Measurements from ENCODE around the gene MEIS2.

Gene MEIS2

DNA sequence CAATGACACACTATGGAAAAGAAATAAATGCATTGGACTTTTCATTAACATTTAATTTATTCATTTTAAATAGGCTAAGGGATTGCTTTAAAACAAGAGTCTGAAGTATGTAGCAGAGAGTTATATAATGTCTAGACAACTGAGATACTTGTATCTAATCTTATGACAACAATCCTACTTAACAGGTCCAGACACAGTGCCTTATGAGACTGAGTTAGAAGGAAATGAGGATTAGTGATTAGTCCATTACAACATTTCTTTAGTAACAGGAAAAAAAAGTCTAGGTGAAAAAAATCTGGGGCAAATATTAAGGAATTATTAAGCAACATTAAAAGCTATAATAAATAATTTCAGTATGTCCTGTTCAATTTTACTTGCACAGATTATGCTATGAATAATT is 140.6 kb downstream of the MEIS2 start:
- TF ChIP-seq SPI1 (IDR thresholded peaks at IDR 0.05; ENCODE audit: low read depth, low read length) (no peak), POLR2AphosphoS5 (IDR thresholded peaks at IDR 0.05; ENCODE audit: low read depth, low read length) (no peak), PAX5 (IDR thresholded peaks at IDR 0.05; ENCODE audit: insufficient read depth, low read length, severe bottlenecking) (no peak), POLR2A (IDR thresholded peaks at IDR 0.05; ENCODE audit: low read depth, low read length) (no peak), TAF1 (IDR thresholded peaks at IDR 0.05; ENCODE audit: low read depth, low read length) (no peak), POU2F2 (IDR thresholded peaks at IDR 0.05; ENCODE audit: low read depth, low read length) (no peak)
- DNase-seq (ENCODE audit: insufficient read length, low spot score) (no peak), FAIRE-seq (no peak)

GRCh38 chr15:36958606-36959005 is 141.7 kb downstream of the MEIS2 start:
- FAIRE-seq (no peak), DNase-seq (ENCODE audit: insufficient read length, low spot score) (no peak)
- TF ChIP-seq POLR2A (IDR thresholded peaks at IDR 0.05; ENCODE audit: low read depth, low read length) (no peak), TAF1 (IDR thresholded peaks at IDR 0.05; ENCODE audit: low read depth, low read length) (no peak), POU2F2 (IDR thresholded peaks at IDR 0.05; ENCODE audit: low read depth, low read length) (no peak), PAX5 (IDR thresholded peaks at IDR 0.05; ENCODE audit: insufficient read depth, low read length, severe bottlenecking) (no peak), POLR2AphosphoS5 (IDR thresholded peaks at IDR 0.05; ENCODE audit: low read depth, low read length) (no peak), SPI1 (IDR thresholded peaks at IDR 0.05; ENCODE audit: low read depth, low read length) (no peak)

DNA sequence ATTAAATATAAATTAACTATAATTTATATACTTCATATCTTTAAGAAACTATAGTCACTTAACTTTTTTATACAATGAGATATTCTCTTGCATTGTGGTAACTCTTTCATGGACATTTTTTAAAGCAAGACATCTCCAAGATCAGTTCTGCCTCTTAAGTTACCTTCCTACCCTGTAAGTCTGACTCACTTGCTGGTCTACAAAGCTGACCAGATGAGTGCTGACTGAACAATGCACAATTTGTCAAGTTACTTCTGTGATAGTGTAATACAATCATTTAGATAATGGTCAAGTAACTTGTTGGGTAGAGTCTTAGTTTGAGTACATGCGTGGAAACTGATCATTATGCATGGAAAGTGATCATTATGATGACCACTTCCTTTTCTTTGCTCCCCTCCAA is 145.9 kb downstream of the MEIS2 start:
- TF ChIP-seq POLR2AphosphoS5 (IDR thresholded peaks at IDR 0.05; ENCODE audit: low read depth, low read length) = no peak
- TF ChIP-seq POLR2A (IDR thresholded peaks at IDR 0.05; ENCODE audit: low read depth, low read length) = no peak
- TF ChIP-seq POU2F2 (IDR thresholded peaks at IDR 0.05; ENCODE audit: low read depth, low read length) = no peak
- no peak for TF ChIP-seq SPI1 (IDR thresholded peaks at IDR 0.05; ENCODE audit: low read depth, low read length)
- no peak for TF ChIP-seq PAX5 (IDR thresholded peaks at IDR 0.05; ENCODE audit: insufficient read depth, low read length, severe bottlenecking)
- TF ChIP-seq TAF1 (IDR thresholded peaks at IDR 0.05; ENCODE audit: low read depth, low read length) = no peak
- DNase-seq (ENCODE audit: insufficient read length, low spot score) (no peak), FAIRE-seq (no peak)

DNA sequence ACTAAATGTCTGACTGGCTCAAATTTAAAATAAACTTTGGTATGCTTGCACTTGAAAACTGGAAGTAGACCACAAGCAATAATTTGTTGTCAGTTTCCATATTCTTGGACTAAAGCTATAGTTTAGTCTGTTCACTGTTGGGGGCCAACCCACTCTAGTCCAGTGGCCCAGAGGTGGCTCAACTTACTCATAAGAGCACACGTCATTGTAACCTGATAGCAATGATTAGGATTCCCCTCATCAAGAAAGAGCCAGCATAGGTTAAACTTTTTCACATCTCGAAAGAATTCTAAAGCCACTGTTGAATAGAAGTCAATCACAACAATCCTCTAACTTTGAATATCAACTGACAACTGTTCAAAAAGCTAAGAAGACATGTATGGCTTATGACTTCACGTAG is 147.0 kb downstream of the MEIS2 start:
- DNase-seq (ENCODE audit: insufficient read length, low spot score) = no peak
- no peak for FAIRE-seq
- no peak for TF ChIP-seq POLR2A (IDR thresholded peaks at IDR 0.05; ENCODE audit: low read depth, low read length)
- TF ChIP-seq TAF1 (IDR thresholded peaks at IDR 0.05; ENCODE audit: low read depth, low read length) = no peak
- no peak for TF ChIP-seq SPI1 (IDR thresholded peaks at IDR 0.05; ENCODE audit: low read depth, low read length)
- no peak for TF ChIP-seq POLR2AphosphoS5 (IDR thresholded peaks at IDR 0.05; ENCODE audit: low read depth, low read length)
- no peak for TF ChIP-seq POU2F2 (IDR thresholded peaks at IDR 0.05; ENCODE audit: low read depth, low read length)
- TF ChIP-seq PAX5 (IDR thresholded peaks at IDR 0.05; ENCODE audit: insufficient read depth, low read length, severe bottlenecking) = no peak

DNA sequence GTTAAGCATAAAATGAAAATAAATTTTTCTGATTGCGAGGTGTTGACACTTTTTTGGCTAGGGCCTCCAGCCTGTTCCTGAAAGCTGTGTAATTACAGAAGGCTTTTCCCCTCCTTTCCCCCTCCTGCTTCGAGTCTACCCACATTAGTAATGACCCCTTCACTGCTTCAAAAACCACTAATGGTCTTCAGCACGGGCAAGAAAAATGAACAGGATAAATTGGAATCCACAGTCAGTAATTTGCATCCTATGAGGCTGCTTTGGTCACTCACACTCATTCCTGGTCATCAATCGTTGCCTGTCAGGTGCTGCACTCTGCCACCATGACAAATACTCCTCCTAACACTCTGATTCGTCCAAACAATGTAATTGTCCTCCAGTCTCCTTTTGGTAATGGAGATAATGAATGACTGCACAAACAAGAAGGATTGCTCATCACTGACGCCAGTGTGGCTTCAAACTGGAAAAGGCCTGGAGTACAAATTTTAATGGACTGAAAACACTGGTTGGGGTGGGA is 148.6 kb downstream of the MEIS2 start:
- TF ChIP-seq SPI1 (IDR thresholded peaks at IDR 0.05; ENCODE audit: low read depth, low read length) = no peak
- no peak for TF ChIP-seq POLR2A (IDR thresholded peaks at IDR 0.05; ENCODE audit: low read depth, low read length)
- TF ChIP-seq POU2F2 (IDR thresholded peaks at IDR 0.05; ENCODE audit: low read depth, low read length) = no peak
- TF ChIP-seq TAF1 (IDR thresholded peaks at IDR 0.05; ENCODE audit: low read depth, low read length) = no peak
- no peak for TF ChIP-seq POLR2AphosphoS5 (IDR thresholded peaks at IDR 0.05; ENCODE audit: low read depth, low read length)
- no peak for TF ChIP-seq PAX5 (IDR thresholded peaks at IDR 0.05; ENCODE audit: insufficient read depth, low read length, severe bottlenecking)
- DNase-seq (ENCODE audit: insufficient read length, low spot score) (no peak), FAIRE-seq (no peak)

DNA sequence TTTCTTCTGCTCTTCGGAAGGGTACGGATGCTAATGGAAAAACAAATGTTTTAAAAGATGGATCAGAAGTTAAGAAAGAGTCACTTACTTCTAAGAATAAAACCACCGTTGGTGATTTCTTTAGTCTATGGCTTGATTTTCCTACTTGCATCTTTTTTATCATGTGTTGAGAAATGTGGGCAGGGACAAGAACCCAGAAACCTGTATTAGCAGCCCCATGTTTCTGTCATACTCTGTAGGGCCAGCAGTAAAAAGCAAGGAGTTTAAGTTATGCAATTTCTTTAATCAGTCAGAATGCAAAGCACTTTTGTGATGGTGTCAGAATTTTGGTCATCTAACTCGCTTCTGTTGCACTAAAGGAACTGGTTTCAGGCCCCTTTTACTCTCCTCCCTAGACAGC is 150.0 kb downstream of the MEIS2 start:
- no peak for TF ChIP-seq PAX5 (IDR thresholded peaks at IDR 0.05; ENCODE audit: insufficient read depth, low read length, severe bottlenecking)
- no peak for TF ChIP-seq SPI1 (IDR thresholded peaks at IDR 0.05; ENCODE audit: low read depth, low read length)
- no peak for TF ChIP-seq POLR2AphosphoS5 (IDR thresholded peaks at IDR 0.05; ENCODE audit: low read depth, low read length)
- no peak for TF ChIP-seq POU2F2 (IDR thresholded peaks at IDR 0.05; ENCODE audit: low read depth, low read length)
- TF ChIP-seq POLR2A (IDR thresholded peaks at IDR 0.05; ENCODE audit: low read depth, low read length) = no peak
- TF ChIP-seq TAF1 (IDR thresholded peaks at IDR 0.05; ENCODE audit: low read depth, low read length) = no peak
- DNase-seq (ENCODE audit: insufficient read length, low spot score) (no peak), FAIRE-seq (no peak)

GRCh38 chr15:36948982-36949381 is 151.4 kb downstream of the MEIS2 start:
- DNase-seq (ENCODE audit: insufficient read length, low spot score) = no peak
- no peak for TF ChIP-seq POLR2AphosphoS5 (IDR thresholded peaks at IDR 0.05; ENCODE audit: low read depth, low read length)
- no peak for TF ChIP-seq PAX5 (IDR thresholded peaks at IDR 0.05; ENCODE audit: insufficient read depth, low read length, severe bottlenecking)
- no peak for TF ChIP-seq POU2F2 (IDR thresholded peaks at IDR 0.05; ENCODE audit: low read depth, low read length)
- TF ChIP-seq POLR2A (IDR thresholded peaks at IDR 0.05; ENCODE audit: low read depth, low read length) = no peak
- no peak for TF ChIP-seq SPI1 (IDR thresholded peaks at IDR 0.05; ENCODE audit: low read depth, low read length)
- no peak for FAIRE-seq

GRCh38 chr15:36947035-36947719 is 153.2 kb downstream of the MEIS2 start:
- no peak for FAIRE-seq
- DNase-seq (ENCODE audit: insufficient read length, low spot score) = no peak
- TF ChIP-seq POLR2A (IDR thresholded peaks at IDR 0.05; ENCODE audit: low read depth, low read length) = no peak
- TF ChIP-seq POLR2AphosphoS5 (IDR thresholded peaks at IDR 0.05; ENCODE audit: low read depth, low read length) = no peak
- no peak for TF ChIP-seq POU2F2 (IDR thresholded peaks at IDR 0.05; ENCODE audit: low read depth, low read length)
- TF ChIP-seq SPI1 (IDR thresholded peaks at IDR 0.05; ENCODE audit: low read depth, low read length) = no peak
- TF ChIP-seq TAF1 (IDR thresholded peaks at IDR 0.05; ENCODE audit: low read depth, low read length) = no peak
- TF ChIP-seq PAX5 (IDR thresholded peaks at IDR 0.05; ENCODE audit: insufficient read depth, low read length, severe bottlenecking) = no peak

DNA sequence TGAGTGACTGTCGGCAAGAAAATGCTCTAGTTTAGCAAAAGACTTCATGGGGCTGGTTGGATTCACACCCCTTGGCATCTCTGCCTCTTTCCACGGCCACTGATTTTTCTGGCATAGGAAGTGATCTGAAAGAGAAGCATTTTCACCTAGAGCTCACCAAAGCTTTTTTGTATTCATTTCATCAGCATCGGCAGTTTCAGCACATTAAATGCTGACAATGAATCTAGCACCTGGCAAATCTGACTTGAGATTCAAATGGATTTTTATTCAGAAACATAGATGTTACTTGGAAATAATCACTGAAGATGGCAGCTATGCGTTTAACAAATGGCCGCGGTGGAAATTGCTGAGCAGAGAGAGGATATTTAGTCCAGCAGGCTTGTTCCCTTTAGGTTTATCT is 155.9 kb downstream of the MEIS2 start:
- DNase-seq (ENCODE audit: insufficient read length, low spot score) (no peak), FAIRE-seq (no peak)
- no peak for TF ChIP-seq POLR2AphosphoS5 (IDR thresholded peaks at IDR 0.05; ENCODE audit: low read depth, low read length)
- TF ChIP-seq SPI1 (IDR thresholded peaks at IDR 0.05; ENCODE audit: low read depth, low read length) = no peak
